A673 (cell line): ENCODE results near the gene FAM174C. TPM values are rescaled to one million over a fixed set of nuclear protein-coding genes. Genes with fewer than 3 reads are reported as not detected.

Source experiments
- BruUV-seq: library from RNA; stranded (reverse); fragments of 400-500 nt; replicated peaks from 2 replicates; lab custom pipeline; 2021; lab: Mats Ljungman, UMichigan
- CTCF ChIA-PET: fragments of 300-600 bp; sonication (Branson Sonifier 250); formaldehyde crosslinking; loops from one replicate; lab custom pipeline; 2022; ENCODE audit warnings: antibody characterized with exemption; lab: Charles Lee
- POLR2A ChIA-PET: fragments of 300-600 bp; sonication (Branson Sonifier 250); formaldehyde crosslinking; loops from one replicate; lab custom pipeline; 2022; ENCODE audit warnings: antibody characterized with exemption; ENCODE audit not compliant: low non-redundant PET; lab: Charles Lee
- DNase-seq: peaks from one replicate; pipeline ENCODE4 v3.0.0-alpha.2; 2015; ENCODE audit warnings: low spot score
- H3K27ac ChIP-seq: fragments of 200-600 bp; sonication (generic); 2 replicates; pipeline ENCODE4 v1.5.1; 2016; ENCODE audit warnings: mixed run types, low read depth, mild to moderate bottlenecking, mixed read lengths, antibody characterized with exemption, low read length; ENCODE audit not compliant: poor library complexity, severe bottlenecking
- H3K27me3 ChIP-seq: fragments of 200-600 bp; sonication (generic); replicated peaks from 2 replicates; pipeline ENCODE4 v1.6.1; 2017; ENCODE audit warnings: mixed run types, low read depth, mild to moderate bottlenecking, mixed read lengths, antibody characterized with exemption, low read length; ENCODE audit not compliant: insufficient read depth, poor library complexity
- H3K36me3 ChIP-seq: fragments of 200-600 bp; sonication (generic); 2 replicates; pipeline ENCODE4 v1.6.1; 2016; ENCODE audit warnings: mixed run types, mild to moderate bottlenecking, mixed read lengths, antibody characterized with exemption, low read length; ENCODE audit not compliant: insufficient read depth, poor library complexity, severe bottlenecking
- H3K4me1 ChIP-seq: fragments of 200-600 bp; sonication (generic); 2 replicates; pipeline ENCODE4 v1.6.1; 2017; ENCODE audit warnings: mixed run types, mild to moderate bottlenecking, mixed read lengths, antibody characterized with exemption, low read length; ENCODE audit not compliant: insufficient read depth, poor library complexity, severe bottlenecking
- H3K4me3 ChIP-seq: fragments of 200-600 bp; sonication (generic); 2 replicates; pipeline ENCODE4 v1.5.1; 2016; ENCODE audit warnings: low read depth, mixed run types, mild to moderate bottlenecking, mixed read lengths, low read length; ENCODE audit not compliant: poor library complexity, severe bottlenecking
- H3K9me3 ChIP-seq: fragments of 200-600 bp; sonication (generic); 2 replicates; pipeline ENCODE4 v1.6.1; 2016; ENCODE audit warnings: mixed run types, low read depth, mild to moderate bottlenecking, mixed read lengths, antibody characterized with exemption, low read length; ENCODE audit not compliant: poor library complexity, severe bottlenecking
- EZH2 ChIP-seq: fragments of 200-600 bp; sonication (generic); IDR thresholded peaks from 2 replicates; pipeline ENCODE4 v1.6.1; 2017; ENCODE audit warnings: borderline replicate concordance, low read depth, mild to moderate bottlenecking, mixed read lengths, antibody characterized with exemption, low read length; ENCODE audit not compliant: poor library complexity, severe bottlenecking
- intact Hi-C: fragments of 100-400 bp; cut with micrococcal nuclease; formaldehyde crosslinking; loops from one replicate; pipeline ENCODE4 v1.10.0; 2022; ENCODE audit not compliant: unreplicated experiment
- total RNA-seq: library from RNA; stranded (reverse); gene quantifications from 2 replicates; pipeline ENCODE4 v1.2.3, GENCODE V29; 2021
- TF ChIP-seq, protein P1 (sequence below): fragments of 300-800, 200-600 bp; sonication (generic); conservative IDR thresholded peaks from 2 replicates; pipeline ENCODE4 v1.5.1; 2017; ENCODE audit warnings: low read depth, mild to moderate bottlenecking, antibody characterized with exemption, low read length, moderate library complexity, mixed read lengths

The FAM174C gene
- total RNA-seq, 1 experiment from 2014 or later: 88.6 TPM

DNA sequence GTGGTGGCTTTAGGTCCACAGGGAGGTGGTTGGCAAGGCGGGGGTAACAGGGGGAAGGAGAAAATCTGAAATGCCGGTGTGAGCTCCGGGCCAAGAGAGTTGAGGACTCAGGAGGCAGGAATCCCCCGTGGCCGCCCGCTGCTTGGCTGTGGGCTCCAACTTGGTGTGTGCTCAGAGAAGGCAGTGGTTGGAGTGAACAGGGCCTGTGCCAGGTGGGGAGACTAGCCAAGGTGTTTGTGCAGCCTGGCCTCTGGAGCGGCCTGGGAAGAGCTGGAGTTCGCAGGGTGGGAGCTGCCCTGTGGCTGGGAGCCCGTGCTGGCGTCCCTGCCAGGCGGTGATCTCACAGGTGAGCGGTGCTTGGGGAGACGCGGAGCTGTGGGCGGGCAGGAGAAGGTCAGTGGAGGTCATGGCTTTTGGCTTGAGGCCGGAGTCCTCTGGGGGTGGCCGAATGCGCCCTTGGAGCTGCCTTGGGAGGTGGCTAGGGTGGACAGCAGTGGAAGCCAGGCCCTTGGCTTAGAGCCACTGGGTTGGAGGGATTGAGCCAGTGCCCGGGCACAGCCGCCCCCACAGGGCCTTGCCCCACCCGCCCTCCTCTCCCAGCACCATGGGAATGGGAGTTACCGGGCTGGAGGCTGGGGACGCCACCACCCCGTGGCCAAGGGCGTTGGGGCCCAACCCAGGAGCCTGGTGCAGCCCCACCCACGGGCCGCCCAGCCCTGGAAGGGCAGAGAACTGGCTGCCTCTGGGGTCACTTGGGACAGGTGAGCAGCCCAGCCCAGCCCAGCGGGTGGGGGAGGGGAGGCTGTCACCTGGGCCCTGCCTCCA lies 13.3 kb upstream of the FAM174C start:
- BruUV-seq: no TSS peak
- peak overlapping the region; percentile 90 for H3K27ac ChIP-seq
- intact Hi-C loops: no loop called here
- H3K4me3 ChIP-seq: peak overlapping the region; percentile 82
- no peaks in the 10 kb centered on the region for H3K27me3 ChIP-seq
- H3K36me3 ChIP-seq: peaks cover 11% of the 10 kb centered on the region
- peaks cover 72% of the 10 kb centered on the region for H3K4me1 ChIP-seq
- ChIA-PET CTCF (interaction anchor here (0.5 to 1.1 kb wide), 3 partner anchors 18 to 110 kb away, joined by 3 to 11 read pairs (median 4); no protein-coding TSS in a partner anchor), POLR2A (interaction anchor here (1.5 kb wide), 1 partner anchor 7 kb away, joined by 3 read pairs; the partner anchor contains the start of gene CIRBP)
- no peaks in the 10 kb centered on the region for H3K9me3 ChIP-seq
- no peak for DNase-seq
- TF ChIP-seq, protein P1, sequence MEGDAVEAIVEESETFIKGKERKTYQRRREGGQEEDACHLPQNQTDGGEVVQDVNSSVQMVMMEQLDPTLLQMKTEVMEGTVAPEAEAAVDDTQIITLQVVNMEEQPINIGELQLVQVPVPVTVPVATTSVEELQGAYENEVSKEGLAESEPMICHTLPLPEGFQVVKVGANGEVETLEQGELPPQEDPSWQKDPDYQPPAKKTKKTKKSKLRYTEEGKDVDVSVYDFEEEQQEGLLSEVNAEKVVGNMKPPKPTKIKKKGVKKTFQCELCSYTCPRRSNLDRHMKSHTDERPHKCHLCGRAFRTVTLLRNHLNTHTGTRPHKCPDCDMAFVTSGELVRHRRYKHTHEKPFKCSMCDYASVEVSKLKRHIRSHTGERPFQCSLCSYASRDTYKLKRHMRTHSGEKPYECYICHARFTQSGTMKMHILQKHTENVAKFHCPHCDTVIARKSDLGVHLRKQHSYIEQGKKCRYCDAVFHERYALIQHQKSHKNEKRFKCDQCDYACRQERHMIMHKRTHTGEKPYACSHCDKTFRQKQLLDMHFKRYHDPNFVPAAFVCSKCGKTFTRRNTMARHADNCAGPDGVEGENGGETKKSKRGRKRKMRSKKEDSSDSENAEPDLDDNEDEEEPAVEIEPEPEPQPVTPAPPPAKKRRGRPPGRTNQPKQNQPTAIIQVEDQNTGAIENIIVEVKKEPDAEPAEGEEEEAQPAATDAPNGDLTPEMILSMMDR: no peak
- TF ChIP-seq EZH2: no peak

DNA sequence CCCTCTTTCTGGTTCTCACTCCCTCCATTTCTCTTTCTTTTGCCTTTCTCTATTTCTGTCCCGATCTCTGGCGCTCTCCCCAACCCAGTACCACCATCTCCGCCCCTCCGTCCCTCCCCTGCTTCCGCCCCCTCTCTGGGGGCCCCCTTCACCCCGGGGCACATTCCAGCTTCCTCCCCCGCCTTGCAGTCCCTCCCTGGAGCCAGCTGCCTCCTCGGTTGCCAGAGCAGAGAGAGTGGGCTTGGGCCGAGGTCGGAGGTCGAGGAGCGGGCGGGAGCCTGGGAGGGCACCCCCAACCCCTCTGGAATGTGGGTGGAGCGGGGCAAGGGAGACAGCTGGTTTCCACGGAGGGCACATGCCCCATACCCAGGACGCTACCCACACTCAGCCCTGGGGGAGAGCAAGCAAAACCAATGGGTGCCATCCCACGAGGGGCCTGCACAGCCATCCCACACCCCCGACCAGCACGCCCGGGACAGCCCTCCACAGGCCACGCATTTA lies 12.7 kb upstream of the FAM174C start:
- no peaks in the 10 kb centered on the region for H3K27me3 ChIP-seq
- BruUV-seq: no TSS peak
- intact Hi-C loops: no loop called here
- H3K9me3 ChIP-seq: no peaks in the 10 kb centered on the region
- POLR2A ChIA-PET: no interaction called here
- CTCF ChIA-PET: no interaction called here
- H3K4me3 ChIP-seq: peak overlapping the region; percentile 82
- no peak for DNase-seq
- peak overlapping the region; percentile 90 for H3K27ac ChIP-seq
- peaks cover 72% of the 10 kb centered on the region for H3K4me1 ChIP-seq
- peaks cover 4% of the 10 kb centered on the region for H3K36me3 ChIP-seq
- TF ChIP-seq EZH2: no peak

DNA sequence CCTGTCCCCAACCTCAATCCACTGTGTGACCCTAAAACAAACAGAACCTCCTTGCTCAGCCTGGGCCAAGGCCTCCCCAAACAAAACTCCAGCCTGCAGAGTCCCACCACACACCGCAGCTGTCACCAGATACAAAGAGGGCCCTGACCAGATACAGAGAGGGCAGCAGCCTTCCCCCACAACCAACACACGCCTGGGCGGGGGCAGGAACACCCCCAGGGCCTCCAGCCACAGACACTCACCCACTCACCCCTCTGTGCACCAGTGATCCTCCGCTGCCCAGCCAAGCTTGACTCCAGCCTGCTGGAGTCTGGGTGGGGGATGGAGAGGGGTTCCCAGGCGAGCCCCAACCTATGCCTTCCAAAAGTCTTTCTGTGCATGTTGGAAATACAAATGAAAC lies 12.1 kb upstream of the FAM174C start:
- H3K4me1 ChIP-seq: peaks cover 72% of the 10 kb centered on the region
- CTCF ChIA-PET: no interaction called here
- H3K9me3 ChIP-seq: no peaks in the 10 kb centered on the region
- no peak for DNase-seq
- no peak for TF ChIP-seq EZH2
- TF ChIP-seq, protein P1: no peak
- peak overlapping the region; percentile 90 for H3K27ac ChIP-seq
- no peak overlapping the region for H3K4me3 ChIP-seq
- intact Hi-C loops: no loop called here
- H3K36me3 ChIP-seq: no peaks in the 10 kb centered on the region
- POLR2A ChIA-PET: no interaction called here
- no peaks in the 10 kb centered on the region for H3K27me3 ChIP-seq
- no TSS peak for BruUV-seq
